GM12873 (cell line): ENCODE measurements around the gene BFSP1.

ENCODE experiments used
- TF ChIP-seq, protein P1 (sequence below): IDR thresholded peaks from 2 replicates; pipeline ENCODE4 v1.5.1; 2012; ENCODE audit warnings: low read depth, mild to moderate bottlenecking, moderate library complexity, low read length, control low read depth; ENCODE audit not compliant: insufficient read depth; ENCODE audit errors: missing control alignments

Gene BFSP1

GRCh38 chr20:17481661-17482060 is 49.5 kb downstream of the BFSP1 start:
- TF ChIP-seq, protein P1, sequence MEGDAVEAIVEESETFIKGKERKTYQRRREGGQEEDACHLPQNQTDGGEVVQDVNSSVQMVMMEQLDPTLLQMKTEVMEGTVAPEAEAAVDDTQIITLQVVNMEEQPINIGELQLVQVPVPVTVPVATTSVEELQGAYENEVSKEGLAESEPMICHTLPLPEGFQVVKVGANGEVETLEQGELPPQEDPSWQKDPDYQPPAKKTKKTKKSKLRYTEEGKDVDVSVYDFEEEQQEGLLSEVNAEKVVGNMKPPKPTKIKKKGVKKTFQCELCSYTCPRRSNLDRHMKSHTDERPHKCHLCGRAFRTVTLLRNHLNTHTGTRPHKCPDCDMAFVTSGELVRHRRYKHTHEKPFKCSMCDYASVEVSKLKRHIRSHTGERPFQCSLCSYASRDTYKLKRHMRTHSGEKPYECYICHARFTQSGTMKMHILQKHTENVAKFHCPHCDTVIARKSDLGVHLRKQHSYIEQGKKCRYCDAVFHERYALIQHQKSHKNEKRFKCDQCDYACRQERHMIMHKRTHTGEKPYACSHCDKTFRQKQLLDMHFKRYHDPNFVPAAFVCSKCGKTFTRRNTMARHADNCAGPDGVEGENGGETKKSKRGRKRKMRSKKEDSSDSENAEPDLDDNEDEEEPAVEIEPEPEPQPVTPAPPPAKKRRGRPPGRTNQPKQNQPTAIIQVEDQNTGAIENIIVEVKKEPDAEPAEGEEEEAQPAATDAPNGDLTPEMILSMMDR = no peak

DNA sequence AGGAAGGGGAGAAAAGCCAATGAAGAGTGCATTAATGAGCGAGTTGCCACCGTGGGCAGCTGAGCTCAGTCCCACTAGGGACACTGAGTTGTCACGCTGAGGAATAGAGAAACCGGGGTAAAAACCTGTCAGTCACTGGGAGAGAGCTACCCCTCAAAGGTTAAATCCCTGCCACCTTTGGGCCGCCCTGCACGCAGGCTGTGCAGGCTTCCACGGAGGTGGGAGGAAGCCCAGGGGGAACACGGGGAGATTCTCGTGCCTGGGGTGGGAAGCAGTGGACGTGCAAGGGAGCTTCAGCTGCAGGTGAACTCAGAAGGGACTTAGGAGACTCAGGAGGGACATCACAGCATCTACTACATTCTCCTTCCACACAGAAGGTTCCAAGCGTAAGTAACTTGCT is 50.5 kb downstream of the BFSP1 start:
- TF ChIP-seq, protein P1 = no peak

GRCh38 chr20:17479063-17479657 is 52.0 kb downstream of the BFSP1 start:
- TF ChIP-seq, protein P1 = no peak

DNA sequence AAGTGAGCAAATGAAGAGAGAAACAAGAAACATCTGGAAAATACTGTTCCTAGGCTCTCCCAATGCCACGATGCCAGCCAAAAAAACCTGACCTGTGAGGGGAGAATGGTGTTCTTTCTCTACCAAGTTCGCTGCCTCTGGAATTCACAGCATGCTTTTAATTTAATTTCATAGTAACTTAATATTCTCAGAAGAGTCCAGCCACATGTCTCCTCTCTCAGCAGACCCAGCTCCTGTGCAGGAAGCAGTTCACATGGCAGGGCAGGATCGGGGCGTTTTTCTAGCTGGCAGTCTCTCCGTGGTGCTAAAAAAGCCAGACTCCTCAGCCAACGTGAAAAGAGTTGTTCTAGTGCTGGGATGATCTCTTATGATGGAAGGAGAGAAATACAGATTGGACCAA is 57.5 kb downstream of the BFSP1 start:
- TF ChIP-seq, protein P1 = no peak

- TF ChIP-seq, protein P1 = no peak
Observed at GRCh38 chr20:17471606-17472187, 59.5 kb downstream of the BFSP1 start.

DNA sequence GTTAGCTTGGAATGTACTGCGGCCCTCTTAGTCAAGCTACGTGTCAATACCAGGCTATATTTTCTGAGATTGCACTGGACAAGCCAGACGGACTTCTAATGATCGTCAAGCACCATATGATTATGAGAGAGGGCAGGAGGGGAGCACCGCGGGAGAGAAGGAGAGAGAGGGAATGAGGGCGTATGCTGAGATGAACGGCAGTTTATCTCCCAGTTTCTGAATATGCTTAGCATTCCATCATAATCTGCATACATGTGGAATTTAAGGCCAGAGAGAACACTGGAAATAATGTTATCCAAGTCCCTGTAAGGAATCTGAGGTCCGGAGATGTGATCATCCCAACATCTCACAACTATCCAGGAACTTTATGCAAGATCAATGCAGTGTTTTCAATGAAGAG is 60.2 kb downstream of the BFSP1 start:
- TF ChIP-seq, protein P1 = no peak

DNA sequence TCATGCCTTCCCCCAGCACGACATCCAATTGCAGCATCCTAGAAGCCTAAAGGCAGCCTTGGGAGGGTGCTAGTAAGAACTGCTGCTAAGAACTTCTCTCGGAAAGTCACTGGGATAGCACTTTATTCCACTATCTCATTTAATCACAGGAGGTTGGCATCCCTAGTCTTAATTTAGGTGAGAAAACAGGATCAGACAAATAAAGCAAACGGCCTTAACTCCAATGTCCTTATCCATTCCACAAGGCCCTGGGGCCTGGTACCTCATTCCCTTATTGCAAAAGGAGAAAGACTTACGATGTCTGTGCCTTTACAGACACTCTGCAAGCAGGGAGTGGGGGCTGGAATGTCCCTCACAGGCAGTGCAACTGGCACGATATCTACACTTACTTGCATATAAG is 60.7 kb downstream of the BFSP1 start:
- TF ChIP-seq, protein P1 = no peak
